H9 (cell line): ENCODE data around the gene CHCHD4. TPM values are rescaled to one million over a fixed set of nuclear protein-coding genes. Genes with fewer than 3 reads are reported as not detected.

Experiments
- DNase-seq: peaks from one replicate; pipeline ENCODE4 v3.0.0-alpha.2; 2017
- H2AFZ ChIP-seq: one replicate; pipeline ENCODE4 v1.6.1; 2013; ENCODE audit warnings: mild to moderate bottlenecking, low read length, control low read depth, moderate library complexity
- H2AK5ac ChIP-seq: 2 replicates; pipeline ENCODE4 v1.6.1; 2013; ENCODE audit warnings: low read length, control low read depth, mixed read lengths; ENCODE audit not compliant: insufficient read length
- H2BK120ac ChIP-seq: one replicate; pipeline ENCODE4 v1.6.1; 2013; ENCODE audit warnings: low read depth, mild to moderate bottlenecking, low read length, control low read depth, inconsistent platforms; ENCODE audit not compliant: poor library complexity, severe bottlenecking
- H2BK12ac ChIP-seq: 2 replicates; pipeline ENCODE4 v1.6.1; 2013; ENCODE audit warnings: low read length, control low read depth, mixed read lengths, low read depth; ENCODE audit not compliant: insufficient read length
- H2BK15ac ChIP-seq: 2 replicates; pipeline ENCODE4 v1.6.1; 2013; ENCODE audit warnings: low read depth, low read length, control low read depth
- H2BK20ac ChIP-seq: one replicate; pipeline ENCODE4 v1.6.1; 2013; ENCODE audit warnings: low read depth, mild to moderate bottlenecking, low read length, control low read depth, inconsistent platforms; ENCODE audit not compliant: poor library complexity, severe bottlenecking
- H2BK5ac ChIP-seq: 2 replicates; pipeline ENCODE4 v1.6.1; 2013; ENCODE audit warnings: low read length, control low read depth, mixed read lengths; ENCODE audit not compliant: insufficient read length
- H3K14ac ChIP-seq: 2 replicates; pipeline ENCODE4 v1.6.1; 2013; ENCODE audit warnings: low read length, control low read depth; ENCODE audit not compliant: insufficient read depth
- H3K18ac ChIP-seq: 2 replicates; pipeline ENCODE4 v1.6.1; 2013; ENCODE audit warnings: low read depth, mild to moderate bottlenecking, mixed read lengths, low read length, control low read depth; ENCODE audit not compliant: insufficient read length
- H3K23ac ChIP-seq: 2 replicates; pipeline ENCODE4 v1.6.1; 2013; ENCODE audit warnings: low read length, control low read depth, mixed read lengths, low read depth; ENCODE audit not compliant: insufficient read length
- H3K23me2 ChIP-seq: 2 replicates; pipeline ENCODE4 v1.6.1; 2013; ENCODE audit warnings: low read depth, mild to moderate bottlenecking, mixed read lengths, low read length, control low read depth; ENCODE audit not compliant: insufficient read length, poor library complexity, severe bottlenecking
- H3K27ac ChIP-seq: 2 replicates; pipeline ENCODE4 v1.5.1; 2013; ENCODE audit warnings: low read length, control low read depth, mixed read lengths, low read depth; ENCODE audit not compliant: insufficient read length
- H3K27me3 ChIP-seq: 2 replicates; pipeline ENCODE4 v1.6.1; 2013; ENCODE audit warnings: low read length, control low read depth, inconsistent platforms; ENCODE audit not compliant: insufficient read depth
- H3K4ac ChIP-seq: 2 replicates; pipeline ENCODE4 v1.6.1; 2013; ENCODE audit warnings: low read depth, mild to moderate bottlenecking, control low read depth, inconsistent platforms, low read length, moderate library complexity
- H3K4me1 ChIP-seq: 2 replicates; pipeline ENCODE4 v1.6.1; 2013; ENCODE audit warnings: low read length, control low read depth, inconsistent platforms; ENCODE audit not compliant: insufficient read depth
- H3K4me2 ChIP-seq: 2 replicates; pipeline ENCODE4 v1.6.1; 2013; ENCODE audit warnings: low read length, control low read depth, mixed read lengths; ENCODE audit not compliant: insufficient read length, insufficient read depth
- H3K56ac ChIP-seq: 2 replicates; pipeline ENCODE4 v1.6.1; 2013; ENCODE audit warnings: low read depth, mild to moderate bottlenecking, mixed read lengths, low read length, control low read depth; ENCODE audit not compliant: insufficient read length
- H3K79me1 ChIP-seq: 2 replicates; pipeline ENCODE4 v1.6.1; 2013; ENCODE audit warnings: low read depth, mild to moderate bottlenecking, moderate library complexity, low read length, control low read depth, inconsistent platforms; ENCODE audit not compliant: insufficient read depth, poor library complexity, severe bottlenecking
- H3K79me2 ChIP-seq: 2 replicates; pipeline ENCODE4 v1.6.1; 2013; ENCODE audit warnings: low read length, control low read depth, inconsistent platforms; ENCODE audit not compliant: insufficient read depth
- H3K9ac ChIP-seq: 2 replicates; pipeline ENCODE4 v1.6.1; 2013; ENCODE audit warnings: low read length, control low read depth, mixed read lengths; ENCODE audit not compliant: insufficient read length; ENCODE audit errors: extremely low read depth
- H3K9me3 ChIP-seq: one replicate; pipeline ENCODE4 v1.6.1; 2013; ENCODE audit warnings: low read depth, low read length, inconsistent platforms; ENCODE audit not compliant: control insufficient read depth
- H3T11ph ChIP-seq: one replicate; pipeline ENCODE4 v1.6.1; 2013; ENCODE audit warnings: mild to moderate bottlenecking, low read length, control low read depth, inconsistent platforms
- H4K20me1 ChIP-seq: one replicate; pipeline ENCODE4 v1.6.1; 2013; ENCODE audit not compliant: control insufficient read depth, insufficient read length, insufficient read depth
- H4K5ac ChIP-seq: 2 replicates; pipeline ENCODE4 v1.6.1; 2013; ENCODE audit warnings: low read depth, mild to moderate bottlenecking, mixed read lengths, low read length, control low read depth; ENCODE audit not compliant: insufficient read length
- H4K8ac ChIP-seq: replicated peaks from 2 replicates; pipeline ENCODE4 v1.6.1; 2013; ENCODE audit warnings: low read length, control low read depth, mixed read lengths, low read depth; ENCODE audit not compliant: insufficient read length
- H4K91ac ChIP-seq: 2 replicates; pipeline ENCODE4 v1.6.1; 2013; ENCODE audit warnings: low read depth, mild to moderate bottlenecking, moderate library complexity, mixed read lengths, low read length, control low read depth; ENCODE audit not compliant: insufficient read length
- H3K27ac Mint-ChIP-seq, 3 experiments: 2 replicates in 2 of 3; 3 replicates in 1 of 3; pipeline ENCODE4 v1.8.0; 2020 to 2021; ENCODE audit warnings: mixed read lengths in 3 of 3, mild to moderate bottlenecking in 1 of 3, moderate library complexity in 1 of 3
- H3K27me3 Mint-ChIP-seq: 2 replicates; pipeline ENCODE4 v1.8.0; 2021; ENCODE audit warnings: low read depth, mild to moderate bottlenecking, moderate library complexity, mixed read lengths
- H3K36me3 Mint-ChIP-seq, 3 experiments: 2 replicates in 2 of 3; 3 replicates in 1 of 3; pipeline ENCODE4 v1.8.0; 2020 to 2021; ENCODE audit warnings: low read depth in 3 of 3, mixed read lengths in 3 of 3; ENCODE audit not compliant: insufficient read depth in 1 of 3
- H3K4me1 Mint-ChIP-seq, 2 experiments: 2 replicates each; pipeline ENCODE4 v1.8.0; 2020; ENCODE audit warnings: mixed read lengths in 2 of 2
- H3K4me3 Mint-ChIP-seq, 2 experiments: 2 replicates in 1 of 2; 3 replicates in 1 of 2; pipeline ENCODE4 v1.8.0; 2020 to 2021; ENCODE audit warnings: mild to moderate bottlenecking in 2 of 2, mixed read lengths in 2 of 2, moderate library complexity in 1 of 2
- H3K9me3 Mint-ChIP-seq, 2 experiments: 2 replicates in 1 of 2; 3 replicates in 1 of 2; pipeline ENCODE4 v1.8.0; 2020; ENCODE audit warnings: mild to moderate bottlenecking in 2 of 2, mixed read lengths in 2 of 2, moderate library complexity in 1 of 2
- CTCF ChIP-seq: fragments of 200-600 bp; sonication (generic); conservative IDR thresholded peaks from 3 replicates; pipeline ENCODE4 v1.8.0; 2021; ENCODE audit warnings: antibody characterized with exemption, mild to moderate bottlenecking
- WGBS: extraction: QIAGEN DNeasy Blood & Tissue Kit; methylation state at CpG from one replicate; pipeline ENCODE4 v1.1.7; 2013; ENCODE audit warnings: missing lambda C conversion rate, low lambda C conversion rate, mixed read lengths; ENCODE audit not compliant: insufficient read length; ENCODE audit errors: extremely low coverage; 5-methylcytosine and 5-hydroxymethylcytosine counted together
- total RNA-seq: library from RNA; stranded (reverse); gene quantifications from 2 replicates; pipeline ENCODE4 v1.2.1, GENCODE V29; 2021

The CHCHD4 gene
- total RNA-seq, 1 experiment from 2014 or later = 13.7 TPM

- H3K9me3 Mint-ChIP-seq = no peaks in the 10 kb centered on the region
- Histone ChIP-seq H2AK5ac (no peak overlapping the region), H3K56ac (no peak overlapping the region), H2BK15ac (no peak overlapping the region), H3K23ac (no peak overlapping the region), H3T11ph (no peak overlapping the region), H3K79me2 (no peaks in the 10 kb centered on the region), H3K18ac (no peak overlapping the region), H4K5ac (no peak overlapping the region), H3K14ac (no peak overlapping the region), H3K9me3 (no peaks in the 10 kb centered on the region), H4K91ac (no peak overlapping the region), H3K4ac (no peak overlapping the region), H4K8ac (no peak overlapping the region), H3K27ac (no peak overlapping the region), H4K20me1 (no peaks in the 10 kb centered on the region), H3K9ac (no peak overlapping the region), H2BK12ac (no peak overlapping the region), H3K27me3 (no peaks in the 10 kb centered on the region), H2BK5ac (no peak overlapping the region), H2BK120ac (no peak overlapping the region), H3K79me1 (no peaks in the 10 kb centered on the region), H2AFZ (no peak overlapping the region), H3K23me2 (no peaks in the 10 kb centered on the region), H2BK20ac (no peak overlapping the region), H3K4me2 (no peak overlapping the region), H3K4me1 (no peaks in the 10 kb centered on the region)
- H3K4me1 Mint-ChIP-seq = peaks cover 0 to 5% of the 10 kb centered on the region in 2 experiments; a peak in 1 of 4 replicates
- H3K27ac Mint-ChIP-seq = no peak overlapping the region
- DNase-seq = peak; percentile 19
- WGBS = no CpG with 5 or more reads among the region's 7 CpGs
- H3K36me3 Mint-ChIP-seq = peaks cover 24 to 76% (median 72%) of the 10 kb centered on the region in 3 experiments; a peak in 6 of 7 replicates
- no peak overlapping the region for H3K4me3 Mint-ChIP-seq
- TF ChIP-seq CTCF = no peak
- H3K27me3 Mint-ChIP-seq = no peaks in the 10 kb centered on the region
Observed at GRCh38 chr3:14154895-14155440, 30.3 kb upstream of the CHCHD4 start.
